Testis (tissue), 2 donors: ENCODE measurements around the gene NDUFV2.
"Not testable (repeated sequence)": the region's sequence is repeated elsewhere in the genome, so short reads cannot be mapped to it uniquely, and the experiment has no call there.

ENCODE experiments used
- POLR2A ChIP-seq: fragments of 450-650 bp; IDR thresholded peaks from one replicate; pipeline ENCODE4 v1.6.1; 2017; ENCODE audit warnings: antibody characterized with exemption, mild to moderate bottlenecking, moderate library complexity
- TF ChIP-seq, protein P1 (sequence below), 3 experiments: fragments of 450-650 bp in 2 of 3; fragments of 200-600 bp in 1 of 3; sonication (generic) in 1 of 3; IDR thresholded peaks; one replicate each; pipeline ENCODE4 v1.5.1; 2016 to 2019; ENCODE audit warnings: antibody characterized with exemption in 3 of 3, mild to moderate bottlenecking in 2 of 3, moderate library complexity in 1 of 3

DNA sequence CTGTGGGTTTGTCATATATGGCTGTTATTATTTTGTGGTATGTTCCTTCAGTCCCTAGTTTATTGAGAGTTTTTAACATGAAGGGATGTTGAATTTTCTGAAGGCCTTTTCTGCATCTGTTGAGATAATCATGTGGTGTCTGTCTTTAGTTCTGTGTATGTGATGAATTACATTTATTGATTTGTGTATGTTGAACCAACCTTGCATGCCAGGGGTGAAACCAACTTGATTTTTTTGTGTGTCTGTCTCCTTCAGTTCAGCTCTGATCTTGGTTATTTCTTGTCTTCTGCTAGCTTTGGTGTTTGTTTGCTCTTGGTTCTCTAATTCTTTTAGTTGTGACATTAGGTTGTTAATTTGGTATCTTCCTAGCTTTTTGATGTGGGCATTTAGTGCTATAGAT lies 61.6 kb downstream of the NDUFV2 start:
- TF ChIP-seq, protein P1, sequence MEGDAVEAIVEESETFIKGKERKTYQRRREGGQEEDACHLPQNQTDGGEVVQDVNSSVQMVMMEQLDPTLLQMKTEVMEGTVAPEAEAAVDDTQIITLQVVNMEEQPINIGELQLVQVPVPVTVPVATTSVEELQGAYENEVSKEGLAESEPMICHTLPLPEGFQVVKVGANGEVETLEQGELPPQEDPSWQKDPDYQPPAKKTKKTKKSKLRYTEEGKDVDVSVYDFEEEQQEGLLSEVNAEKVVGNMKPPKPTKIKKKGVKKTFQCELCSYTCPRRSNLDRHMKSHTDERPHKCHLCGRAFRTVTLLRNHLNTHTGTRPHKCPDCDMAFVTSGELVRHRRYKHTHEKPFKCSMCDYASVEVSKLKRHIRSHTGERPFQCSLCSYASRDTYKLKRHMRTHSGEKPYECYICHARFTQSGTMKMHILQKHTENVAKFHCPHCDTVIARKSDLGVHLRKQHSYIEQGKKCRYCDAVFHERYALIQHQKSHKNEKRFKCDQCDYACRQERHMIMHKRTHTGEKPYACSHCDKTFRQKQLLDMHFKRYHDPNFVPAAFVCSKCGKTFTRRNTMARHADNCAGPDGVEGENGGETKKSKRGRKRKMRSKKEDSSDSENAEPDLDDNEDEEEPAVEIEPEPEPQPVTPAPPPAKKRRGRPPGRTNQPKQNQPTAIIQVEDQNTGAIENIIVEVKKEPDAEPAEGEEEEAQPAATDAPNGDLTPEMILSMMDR (IDR thresholded peaks at IDR 0.05): not testable (repeated sequence)
- not testable (repeated sequence) for TF ChIP-seq POLR2A
